NCI-H2171 treated with DMSO at 0.1 percent for 48 hours (cell line): Measurements from ENCODE around the gene CAP2.

Source experiments
- DNase-seq: peaks from one replicate; lab custom pipeline; 2025; lab: John Stamatoyannopoulos, UW

The CAP2 gene

GRCh38 chr6:17392978-17393891 is at the start of gene CAP2:
CAP2 (plus strand) TSS chr6:17393595; CDS start chr6:17421556, 27,961 bp downstream.
- DNase-seq = peak; percentile 80

- DNase-seq = no peak
Measured at GRCh38 chr6:17347012-17347411, 46.4 kb upstream of the CAP2 start.

GRCh38 chr6:17349427-17349826 is 44.0 kb upstream of the CAP2 start:
- no peak for DNase-seq

GRCh38 chr6:17352302-17352701 is 41.1 kb upstream of the CAP2 start:
- DNase-seq = no peak

GRCh38 chr6:17353440-17354175 is 39.8 kb upstream of the CAP2 start:
- DNase-seq = no peak

- DNase-seq = no peak
Measured at GRCh38 chr6:17354700-17355403, 38.5 kb upstream of the CAP2 start.

GRCh38 chr6:17355404-17355774 is 38.0 kb upstream of the CAP2 start:
- DNase-seq = no peak

GRCh38 chr6:17358515-17358914 is 34.9 kb upstream of the CAP2 start:
- no peak for DNase-seq

- DNase-seq = no peak
Measured at GRCh38 chr6:17360564-17360963, 32.8 kb upstream of the CAP2 start.

- no peak for DNase-seq
Measured at GRCh38 chr6:17361013-17361412, 32.4 kb upstream of the CAP2 start.

GRCh38 chr6:17365961-17366360 is 27.4 kb upstream of the CAP2 start:
- no peak for DNase-seq

GRCh38 chr6:17367868-17368267 is 25.5 kb upstream of the CAP2 start:
- DNase-seq = no peak

GRCh38 chr6:17381424-17382147 is 11.8 kb upstream of the CAP2 start:
- DNase-seq = no peak

- peak; percentile 49 for DNase-seq
Measured at GRCh38 chr6:17385660-17386059, 7.7 kb upstream of the CAP2 start.

GRCh38 chr6:17388365-17388764 is 5.0 kb upstream of the CAP2 start:
- DNase-seq = no peak

GRCh38 chr6:17389274-17389847 is 4.0 kb upstream of the CAP2 start:
- no peak for DNase-seq

- no peak for DNase-seq
Measured at GRCh38 chr6:17390276-17390675, 3.1 kb upstream of the CAP2 start.

GRCh38 chr6:17391976-17392375 is 1.4 kb upstream of the CAP2 start:
- no peak for DNase-seq

GRCh38 chr6:17393892-17394631 is 667 bp downstream of the CAP2 start:
- peak; percentile 54 for DNase-seq

- peak; percentile 15 for DNase-seq
Measured at GRCh38 chr6:17395112-17395511, 1.7 kb downstream of the CAP2 start.

- no peak for DNase-seq
Measured at GRCh38 chr6:17396256-17396655, 2.9 kb downstream of the CAP2 start.
